GM20000 (cell line): Measurements from ENCODE around the gene VAX1.

ENCODE experiments used
- DNase-seq: peaks from one replicate; pipeline ENCODE4 v3.0.0; 2012; ENCODE audit warnings: low spot score
- CTCF ChIP-seq: IDR thresholded peaks from 2 replicates; pipeline ENCODE4 v1.5.1; 2012; ENCODE audit warnings: mild to moderate bottlenecking, control low read depth; ENCODE audit errors: extremely low read depth, missing control alignments

Gene VAX1

GRCh38 chr10:117145019-117145418, 6.9 kb upstream of the VAX1 start:
- TF ChIP-seq CTCF: no peak
- DNase-seq: no peak

DNA sequence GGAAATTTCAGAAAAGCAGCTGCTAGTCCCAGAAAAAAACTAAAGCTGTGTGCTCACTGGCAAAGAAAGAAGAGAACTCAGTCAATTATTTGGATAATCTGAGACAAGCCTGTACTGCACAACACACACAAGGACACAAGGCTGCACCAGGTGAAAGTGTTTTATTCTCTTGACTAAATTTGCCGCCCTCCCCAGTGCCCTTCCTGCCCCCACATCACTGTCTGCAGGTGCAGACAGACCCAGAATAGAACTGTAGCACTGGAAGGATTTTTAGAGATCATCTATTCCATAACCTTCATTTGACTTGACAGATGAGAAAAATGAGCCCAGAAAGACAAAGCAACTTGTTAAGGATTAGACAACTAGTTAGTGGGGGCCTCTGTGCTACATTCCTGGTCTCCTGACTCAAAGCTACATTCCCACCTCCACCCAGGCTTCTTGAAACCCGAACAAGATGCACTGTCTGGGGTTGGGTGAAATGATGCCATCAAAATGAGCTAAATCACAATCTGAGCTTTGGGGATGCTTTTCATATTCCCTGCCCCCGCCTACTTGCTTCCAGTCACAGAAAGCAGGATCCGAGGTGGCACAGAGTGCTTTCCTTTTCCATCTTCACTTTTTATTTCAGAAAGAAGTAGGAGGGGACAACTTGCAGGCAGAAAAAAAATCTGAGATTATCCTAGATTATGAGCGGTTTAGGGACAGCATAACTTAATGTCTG, 5.2 kb upstream of the VAX1 start:
- DNase-seq: no peak
- TF ChIP-seq CTCF: no peak

- no peak for DNase-seq
- TF ChIP-seq CTCF: no peak
These were observed 2.4 kb upstream of the VAX1 start for GRCh38 chr10:117140525-117140902.

DNA sequence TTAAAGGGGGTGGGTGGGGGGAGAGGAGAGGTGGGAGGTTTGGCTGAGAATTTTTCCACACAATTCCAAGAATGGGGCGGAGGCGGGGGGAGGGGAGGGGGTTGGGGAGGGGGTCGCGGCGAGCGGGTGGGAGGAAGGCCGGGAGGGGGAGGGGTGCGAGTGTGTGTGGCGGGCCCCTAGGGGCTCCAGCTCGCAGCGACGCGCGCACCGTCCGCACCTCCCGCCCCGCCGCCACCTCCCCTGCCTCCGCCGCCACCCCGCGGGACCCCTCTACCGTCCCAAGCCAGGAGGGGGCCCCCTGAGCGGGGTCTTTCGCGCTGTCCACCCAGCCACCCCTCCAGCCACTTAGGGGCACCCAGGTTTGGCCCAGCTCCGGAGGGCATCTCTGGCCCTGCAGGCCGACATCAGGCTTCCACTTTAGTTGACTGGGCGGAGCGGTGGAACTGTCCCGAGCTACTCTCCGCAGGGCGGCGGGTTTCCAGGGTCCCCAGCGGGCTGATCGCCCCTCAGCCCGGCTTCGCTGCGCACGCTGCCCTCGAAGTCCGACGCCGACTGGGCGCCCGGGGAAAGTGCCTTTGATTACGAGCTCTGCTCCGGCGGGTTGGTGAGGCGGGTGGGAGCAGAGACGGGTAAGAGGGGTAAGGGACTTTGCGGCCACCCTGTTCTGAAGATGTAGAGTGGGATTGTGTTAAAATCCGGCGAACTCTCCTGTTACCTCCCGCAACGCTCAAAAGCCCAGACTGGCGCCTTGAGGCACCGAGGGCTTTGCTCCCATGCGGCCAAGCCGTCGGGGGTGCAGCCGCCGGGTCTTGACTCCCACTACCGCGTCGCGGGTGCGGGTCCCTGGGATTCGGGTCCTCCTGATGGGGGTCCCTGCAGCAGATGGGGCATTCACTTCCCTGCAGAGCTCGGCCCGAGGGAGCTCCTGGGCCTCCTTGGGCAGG, 1.8 kb upstream of the VAX1 start:
- no peak for DNase-seq
- no peak for TF ChIP-seq CTCF

- DNase-seq: peak; percentile 42
- no peak for TF ChIP-seq CTCF
These were observed 939 bp upstream of the VAX1 start for GRCh38 chr10:117138838-117139580.

DNA sequence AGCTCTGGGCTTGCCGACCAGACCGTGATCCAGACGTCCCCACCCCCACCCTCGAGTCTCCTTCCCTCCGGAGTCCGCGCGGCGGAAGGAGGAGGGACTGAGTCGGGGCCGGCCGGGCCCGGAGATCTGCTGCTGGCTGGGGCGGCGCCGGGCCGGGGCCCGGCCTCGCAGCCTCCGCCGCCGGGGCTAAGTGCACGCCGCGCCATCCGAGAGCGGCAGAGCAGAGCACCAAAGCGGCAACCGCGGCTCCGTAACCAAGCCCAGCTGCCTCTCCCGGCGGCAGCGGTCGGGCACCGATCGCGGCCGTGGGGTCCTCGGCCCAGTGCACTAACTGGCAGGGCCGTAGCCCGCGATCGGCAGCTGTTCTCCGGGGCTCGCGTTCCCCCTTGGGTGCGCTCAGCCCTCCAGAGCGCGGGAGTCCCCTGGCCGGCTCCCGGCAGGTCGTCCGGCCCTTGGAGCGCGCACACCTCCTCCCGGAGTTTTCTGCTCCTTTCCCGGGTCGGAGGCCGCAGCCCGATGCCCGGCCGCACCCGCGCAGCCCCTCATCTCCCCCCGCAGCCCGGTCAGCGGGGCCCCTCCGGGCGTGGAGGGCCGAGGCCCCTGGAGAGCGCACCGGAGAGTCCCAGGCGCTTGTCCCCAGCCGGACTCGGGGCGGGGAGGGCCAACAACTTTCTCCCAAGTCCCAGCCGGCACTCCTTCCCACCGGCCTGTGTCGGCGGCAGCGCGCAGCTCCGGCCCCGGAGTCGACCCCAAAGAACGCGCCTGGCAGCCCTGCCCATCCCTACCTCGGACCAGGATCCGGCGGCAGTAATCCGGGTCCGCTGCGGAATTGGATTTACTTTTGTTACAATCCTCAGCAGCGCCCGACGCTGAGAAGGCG, 799 bp downstream of the VAX1 start:
- DNase-seq: peak; percentile 46
- TF ChIP-seq CTCF: no peak
